ENCODE measurements around the gene UPK3A.
"Not testable (repeated sequence)": the region's sequence is repeated elsewhere in the genome, so short reads cannot be mapped to it uniquely, and the experiment has no call there.

UPK3A gene

GRCh38 chr22:45259754-45260394 is 24.9 kb upstream of the UPK3A start:
- no peak for DNase-seq

GRCh38 chr22:45260395-45260759 is 24.4 kb upstream of the UPK3A start:
- not testable (repeated sequence) for DNase-seq

- peak; percentile 13 for DNase-seq
Measured at GRCh38 chr22:45261407-45262088, 23.2 kb upstream of the UPK3A start.

GRCh38 chr22:45262195-45262930 is 22.4 kb upstream of the UPK3A start:
- DNase-seq, result no peak

GRCh38 chr22:45262931-45263462 is 21.8 kb upstream of the UPK3A start:
- no peak for DNase-seq

- DNase-seq, result no peak
Measured at GRCh38 chr22:45263463-45264269, 21.1 kb upstream of the UPK3A start.

- no peak for DNase-seq
Measured at GRCh38 chr22:45265535-45265934, 19.2 kb upstream of the UPK3A start.

- DNase-seq, result peak; percentile 17
Measured at GRCh38 chr22:45268167-45268957, 16.4 kb upstream of the UPK3A start.

- DNase-seq, result peak; percentile 48
Measured at GRCh38 chr22:45268958-45269844, 15.5 kb upstream of the UPK3A start.

- no peak for DNase-seq
Measured at GRCh38 chr22:45270095-45271020, 14.4 kb upstream of the UPK3A start.

- DNase-seq, result peak; percentile 4
Measured at GRCh38 chr22:45271667-45272201, 13.0 kb upstream of the UPK3A start.

GRCh38 chr22:45272498-45272897 is 12.3 kb upstream of the UPK3A start:
- DNase-seq, result no peak

GRCh38 chr22:45273452-45274075 is 11.2 kb upstream of the UPK3A start:
- no peak for DNase-seq

- no peak for DNase-seq
Measured at GRCh38 chr22:45276507-45277105, 8.1 kb upstream of the UPK3A start.

- not testable (repeated sequence) for DNase-seq
Measured at GRCh38 chr22:45277720-45278119, 7.0 kb upstream of the UPK3A start.

GRCh38 chr22:45278125-45278524 is 6.6 kb upstream of the UPK3A start:
- no peak for DNase-seq

- no peak for DNase-seq
Measured at GRCh38 chr22:45280587-45280980, 4.2 kb upstream of the UPK3A start.

GRCh38 chr22:45281010-45281409 is 3.7 kb upstream of the UPK3A start:
- DNase-seq, result no peak

Data from DMS79 treated with DMSO at 0.1 percent for 48 hours (cell line).